Glomerular endothelial cell (primary cell): ENCODE measurements around the gene MAG. TPM values are rescaled to one million over a fixed set of nuclear protein-coding genes. Genes with fewer than 3 reads are reported as not detected.

Source experiments
- DNase-seq: peaks from one replicate; pipeline ENCODE4 v3.0.0-alpha.2; 2011; ENCODE audit warnings: low read depth, low spot score; ENCODE audit errors: extremely low read depth
- total RNA-seq: library from RNA; depleted of rRNA; stranded (reverse); fragments of >200 nt; gene quantifications from 2 replicates; pipeline ENCODE4 v1.2.3, GENCODE V29; 2015

Gene MAG
- total RNA-seq, 1 donor from 2014 or later = not detected

- no peak for DNase-seq
Observed at GRCh38 chr19:35314031-35314430, 22.1 kb downstream of the MAG start.

- no peak for DNase-seq
Observed at GRCh38 chr19:35314858-35315470, 23.0 kb downstream of the MAG start.

GRCh38 chr19:35315883-35316282, 23.9 kb downstream of the MAG start:
- no peak for DNase-seq

- no peak for DNase-seq
Observed at GRCh38 chr19:35316560-35316959, 24.6 kb downstream of the MAG start.

- no peak for DNase-seq
Observed at GRCh38 chr19:35317464-35318043, 25.6 kb downstream of the MAG start.

- peak; percentile 20 for DNase-seq
Observed at GRCh38 chr19:35318679-35319448, 26.9 kb downstream of the MAG start.

GRCh38 chr19:35320065-35320713, 28.2 kb downstream of the MAG start:
- no peak for DNase-seq

- DNase-seq = no peak
Observed at GRCh38 chr19:35321291-35321690, 29.3 kb downstream of the MAG start.

GRCh38 chr19:35322014-35322413, 30.1 kb downstream of the MAG start:
- no peak for DNase-seq

GRCh38 chr19:35327642-35328041, 35.7 kb downstream of the MAG start:
- DNase-seq = no peak

GRCh38 chr19:35328851-35329285, 36.9 kb downstream of the MAG start, which contains the start of gene CD22:
CD22 (plus strand) TSS chr19:35329187; CDS start chr19:35332041, 2,854 bp downstream.
- DNase-seq = no peak

GRCh38 chr19:35329323-35329722, 37.4 kb downstream of the MAG start:
- no peak for DNase-seq

GRCh38 chr19:35330475-35330874, 38.5 kb downstream of the MAG start:
- no peak for DNase-seq

- DNase-seq = no peak
Observed at GRCh38 chr19:35331551-35332214, 39.7 kb downstream of the MAG start.

GRCh38 chr19:35332817-35333216, 40.9 kb downstream of the MAG start:
- no peak for DNase-seq

GRCh38 chr19:35334144-35334753, 42.3 kb downstream of the MAG start:
- DNase-seq = no peak

GRCh38 chr19:35336166-35336955, 44.4 kb downstream of the MAG start:
- no peak for DNase-seq

- DNase-seq = no peak
Observed at GRCh38 chr19:35337097-35337983, 45.4 kb downstream of the MAG start.

- no peak for DNase-seq
Observed at GRCh38 chr19:35337984-35338296, 46.0 kb downstream of the MAG start.
